GM18519 (cell line): Measurements from ENCODE around the gene MSTN.

Source experiments
- ATAC-seq: cut with Tn5 transposase; IDR thresholded peaks from one replicate; pipeline ENCODE4 v1.9.1; 2021; ENCODE audit warnings: mild to moderate bottlenecking, moderate library complexity; ENCODE audit not compliant: unreplicated experiment, low FRiP score

Gene MSTN

DNA sequence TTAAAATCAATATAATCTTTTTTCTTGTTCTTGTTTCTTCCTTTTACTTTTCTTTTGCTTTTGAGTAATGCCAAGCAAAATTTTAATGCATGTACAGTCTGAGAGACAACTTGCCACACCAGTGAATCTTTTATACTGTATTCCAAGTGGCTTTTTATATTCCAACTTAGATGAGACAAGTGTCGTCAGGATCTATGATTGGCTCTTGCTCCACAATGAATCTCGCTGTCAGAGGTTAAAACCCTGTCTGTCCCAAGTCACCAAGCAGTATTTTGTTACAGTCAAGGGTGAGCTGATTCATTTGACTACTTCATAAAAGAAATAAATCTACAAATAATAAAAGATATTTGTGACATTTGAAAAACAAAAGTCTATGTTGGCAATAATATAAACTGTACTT lies at the start of gene MSTN:
TSS of gene MSTN (minus strand) at position 129 of the 400 bp plus-strand sequence. CDS start 133 bp downstream, outside the sequence.
- no peak for ATAC-seq

DNA sequence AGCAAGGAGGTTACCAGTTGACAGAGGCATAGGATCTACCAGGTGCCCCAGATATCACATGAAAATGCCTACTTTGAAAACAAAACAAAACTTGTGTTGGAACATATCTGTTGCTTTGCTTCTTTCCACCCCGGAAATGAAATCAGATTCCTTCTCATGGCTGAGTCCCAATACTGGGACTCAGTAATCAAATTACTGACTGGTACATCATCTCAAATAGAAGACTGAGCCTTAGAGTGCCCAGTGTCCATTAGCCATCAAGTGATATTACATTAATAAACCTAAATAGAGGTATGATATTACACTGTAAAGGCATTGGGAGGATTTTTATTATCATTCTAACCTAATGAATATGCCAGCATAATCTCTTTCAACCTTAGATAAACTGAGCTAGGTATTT lies 48.6 kb upstream of the MSTN start:
- ATAC-seq = no peak

DNA sequence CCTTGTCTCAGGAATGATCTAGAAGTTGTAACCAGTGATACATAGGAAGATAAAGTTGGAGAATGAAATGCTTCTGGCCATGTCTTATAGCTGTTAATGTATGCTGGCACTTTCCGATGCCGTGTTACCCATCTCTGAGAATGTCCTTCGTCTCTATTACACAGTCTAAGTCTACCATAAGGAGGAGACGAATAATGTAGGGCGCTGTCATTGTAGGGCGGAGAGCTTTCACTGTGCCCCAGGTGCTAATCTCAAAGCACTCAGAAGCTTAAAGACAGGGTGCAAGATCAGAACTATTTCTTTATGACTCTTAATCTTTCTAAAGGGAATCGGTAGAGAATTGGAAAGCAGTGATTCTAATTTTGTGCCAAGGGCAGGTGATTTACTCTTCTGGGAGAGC lies 48.2 kb upstream of the MSTN start:
- no peak for ATAC-seq

DNA sequence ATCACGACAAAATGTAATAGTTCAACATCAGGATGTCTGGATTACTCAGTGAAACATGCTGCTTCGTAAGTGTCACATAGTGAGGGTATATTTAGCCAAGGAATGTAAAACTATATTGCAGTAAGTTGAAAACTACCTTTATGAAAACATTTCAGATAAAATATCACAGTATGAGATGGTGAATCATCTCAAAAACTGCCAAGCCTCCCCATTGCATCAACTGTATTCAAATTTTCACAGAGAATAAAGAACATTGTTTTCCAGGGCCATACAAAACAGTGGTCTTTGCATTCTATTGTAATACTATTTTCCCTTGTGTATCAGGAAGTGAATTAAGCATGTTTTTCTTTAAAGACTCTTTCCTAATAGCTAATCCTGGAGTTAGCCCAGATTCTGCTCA lies 47.6 kb upstream of the MSTN start:
- no peak for ATAC-seq

DNA sequence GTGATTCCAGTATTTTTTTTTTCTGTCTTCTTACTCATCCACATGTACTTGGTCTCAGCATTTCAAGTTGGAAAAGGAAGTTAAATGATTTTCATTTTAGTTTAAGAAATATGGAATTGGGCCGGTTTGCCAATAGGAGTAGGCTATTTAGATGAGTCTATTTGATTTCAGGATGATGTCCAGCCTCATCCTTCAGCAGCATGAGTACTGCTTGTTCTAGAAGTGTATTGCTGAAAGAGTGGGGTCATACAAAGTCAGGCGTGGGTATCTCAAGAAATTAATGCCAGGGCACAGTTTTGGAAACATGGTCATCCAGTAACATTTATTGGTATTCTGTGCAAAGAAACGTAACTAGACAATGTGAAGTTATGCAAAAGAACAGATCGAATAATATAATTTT lies 44.9 kb upstream of the MSTN start:
- ATAC-seq = no peak

DNA sequence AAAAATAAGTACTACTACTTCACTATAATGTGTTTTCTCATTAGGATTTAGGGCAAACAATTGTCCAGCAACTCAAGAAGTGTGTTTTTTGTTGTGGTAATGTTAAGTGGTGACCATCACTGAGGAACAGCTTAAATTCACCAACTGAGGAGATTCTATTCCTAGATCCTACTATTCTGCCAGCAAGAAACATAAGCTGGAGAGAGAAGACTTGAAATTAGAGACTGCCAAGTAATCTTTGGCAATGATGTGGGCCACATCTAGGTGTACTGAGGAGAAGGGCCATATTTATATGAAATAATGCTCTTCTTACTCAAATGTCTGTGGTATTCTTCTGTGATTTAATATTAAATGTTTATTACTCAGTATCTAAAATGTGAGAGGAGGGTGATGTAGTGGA lies 44.3 kb upstream of the MSTN start:
- ATAC-seq = no peak

DNA sequence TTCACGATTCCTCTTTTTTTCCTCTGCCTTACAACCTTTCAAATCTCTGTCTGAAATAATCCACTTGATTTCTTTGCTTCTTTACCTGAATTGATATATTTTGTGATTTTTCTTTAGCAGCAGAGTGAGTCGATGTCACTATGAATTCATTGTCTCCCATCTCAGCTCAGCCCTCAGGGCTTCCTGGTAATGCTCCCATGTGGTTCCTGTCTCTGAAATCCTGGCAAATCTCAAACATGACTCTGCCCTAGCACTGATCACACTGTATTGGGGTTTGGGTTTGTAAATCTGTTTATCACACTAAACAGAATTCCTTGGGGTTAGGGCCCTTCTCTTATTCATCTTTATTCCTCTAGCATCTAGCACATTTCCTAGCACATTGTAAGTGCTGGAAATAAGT lies 43.0 kb upstream of the MSTN start:
- ATAC-seq = no peak

DNA sequence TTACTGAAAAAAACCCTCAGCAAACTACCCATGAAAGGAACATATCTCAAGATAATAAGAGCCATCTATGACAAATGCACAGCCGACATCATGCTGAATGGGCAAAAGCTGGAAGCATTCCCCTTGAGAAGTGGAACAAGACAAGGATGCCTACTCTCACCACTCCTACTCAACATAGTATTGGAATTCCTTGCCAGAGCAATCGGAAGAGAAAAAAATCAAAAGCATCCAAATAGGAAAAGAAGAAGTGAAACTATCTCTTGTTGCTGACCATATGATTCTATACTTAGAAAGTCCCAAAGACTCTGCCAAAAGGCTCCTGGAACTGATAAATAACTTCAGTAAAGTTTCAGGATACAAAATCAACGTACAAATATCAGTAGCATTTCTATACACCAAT lies 40.6 kb upstream of the MSTN start:
- ATAC-seq = no peak

DNA sequence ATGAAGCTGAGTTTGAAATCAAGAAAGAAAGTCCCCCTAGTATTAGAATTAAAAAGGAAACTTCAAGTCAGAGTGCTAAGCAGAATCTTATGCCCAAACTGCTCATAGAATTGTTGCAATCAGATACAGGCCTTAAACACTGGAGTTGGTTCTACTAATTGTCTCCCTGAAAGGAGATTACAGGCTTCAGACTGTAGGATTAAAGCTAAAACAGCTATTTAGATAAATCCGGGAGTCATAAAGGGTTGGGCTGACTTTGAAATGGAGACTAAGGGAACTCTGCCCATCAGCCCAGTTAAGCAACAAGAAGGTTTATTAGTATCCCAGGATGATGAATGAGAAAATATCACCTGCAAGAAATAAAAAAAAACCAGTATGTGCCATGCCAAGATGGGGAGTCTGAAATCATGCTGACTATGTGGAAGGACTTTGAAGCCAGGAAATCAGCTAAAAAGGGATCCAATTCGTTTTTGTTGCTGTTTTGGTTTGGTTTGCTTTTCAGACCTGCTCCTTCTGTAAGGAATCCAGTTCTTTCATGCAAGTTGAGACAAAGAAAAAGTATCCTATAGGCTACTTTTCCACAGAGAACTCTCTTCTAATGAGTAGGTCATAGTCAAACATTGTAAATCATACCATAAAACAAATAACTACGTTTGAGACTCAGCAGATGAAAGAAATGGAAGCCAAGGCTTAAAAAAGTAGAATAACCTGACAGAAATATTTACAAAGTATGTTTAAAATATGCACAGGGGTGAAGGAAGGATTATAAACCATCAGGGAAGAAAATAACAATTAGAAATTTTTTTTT lies 37.6 kb upstream of the MSTN start:
- no peak for ATAC-seq

DNA sequence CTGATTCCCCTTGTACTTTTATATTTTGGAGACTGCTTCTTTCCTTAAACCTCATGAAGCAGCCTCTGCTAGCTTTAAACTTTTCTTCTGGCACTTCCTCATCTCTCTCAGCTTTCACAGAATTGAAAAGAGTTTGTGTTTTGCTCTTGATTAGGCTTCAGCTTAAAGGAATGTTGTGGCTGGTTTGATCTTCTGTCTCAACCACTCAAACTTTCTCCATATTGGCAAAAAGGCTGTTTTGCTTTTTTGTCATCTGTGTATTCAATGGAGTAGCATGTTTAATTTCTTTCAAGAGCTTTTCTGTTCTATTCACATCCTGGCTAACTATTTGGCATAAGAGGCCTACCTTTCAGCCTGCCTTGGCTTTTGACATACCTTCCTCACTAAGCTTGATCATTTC lies 36.3 kb upstream of the MSTN start:
- no peak for ATAC-seq

DNA sequence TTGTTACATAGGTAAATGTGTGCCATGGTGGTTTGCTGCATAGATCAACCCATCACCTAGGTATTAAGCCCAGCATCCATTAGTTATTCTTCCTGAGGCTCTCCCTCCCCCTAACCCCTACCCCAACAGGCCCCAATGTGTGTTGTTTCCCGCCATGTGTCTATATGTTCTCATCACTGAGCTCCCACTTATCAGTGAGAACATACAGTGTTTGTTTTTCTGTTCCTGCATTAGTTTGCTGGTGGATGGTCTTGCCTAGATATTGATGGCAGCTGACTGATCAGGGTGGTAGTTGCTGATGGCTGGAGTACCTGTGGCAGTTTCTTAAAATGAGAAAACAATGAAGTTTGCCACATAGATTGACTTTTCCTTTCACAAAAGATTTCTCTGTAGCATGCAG lies 34.6 kb upstream of the MSTN start:
- no peak for ATAC-seq

DNA sequence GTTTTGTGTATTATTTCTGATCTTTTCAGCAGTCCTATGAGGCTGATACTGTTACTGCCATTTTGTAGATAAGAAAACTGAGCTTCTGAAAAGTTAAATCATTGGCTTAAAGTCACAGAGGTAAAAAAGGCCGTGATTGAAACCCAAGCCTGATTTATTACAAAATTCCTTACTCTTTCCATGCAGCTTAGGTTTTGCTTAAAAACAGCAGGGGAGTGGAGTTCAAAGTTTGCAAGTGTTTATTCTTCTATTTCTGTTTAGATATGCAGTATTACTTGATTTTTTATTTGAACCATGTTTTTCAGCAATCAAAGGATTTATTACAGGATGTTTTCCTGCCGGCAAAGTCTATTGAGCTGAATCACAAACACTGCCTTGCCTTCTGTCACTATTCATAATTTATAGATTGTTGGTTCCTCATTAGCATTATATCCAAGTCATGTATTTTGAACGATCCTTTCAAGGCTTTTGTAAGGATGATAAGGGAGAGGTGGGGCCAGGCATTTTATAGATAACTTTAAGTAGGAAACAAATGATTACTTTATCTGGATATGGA lies 31.9 kb upstream of the MSTN start:
- ATAC-seq = no peak

DNA sequence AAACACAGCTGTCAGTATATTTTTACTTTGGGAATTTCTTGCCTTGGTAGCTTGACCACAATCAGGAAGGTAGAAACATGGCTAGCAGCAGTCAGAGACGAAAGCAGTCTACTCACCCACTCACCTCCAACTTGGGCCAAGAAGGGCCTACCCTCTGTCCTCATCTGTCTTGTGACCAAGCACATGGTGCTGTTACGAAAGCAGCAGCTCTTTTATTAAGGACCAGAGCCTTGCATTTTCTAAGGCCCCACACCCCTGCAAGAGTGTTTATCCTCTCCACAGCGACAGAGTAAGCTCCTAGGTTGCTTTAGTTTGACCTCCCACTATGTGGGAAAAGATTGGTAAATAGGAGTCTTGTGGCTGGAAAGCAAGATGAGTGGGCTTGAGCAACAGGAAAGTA lies 31.3 kb upstream of the MSTN start:
- ATAC-seq = no peak

DNA sequence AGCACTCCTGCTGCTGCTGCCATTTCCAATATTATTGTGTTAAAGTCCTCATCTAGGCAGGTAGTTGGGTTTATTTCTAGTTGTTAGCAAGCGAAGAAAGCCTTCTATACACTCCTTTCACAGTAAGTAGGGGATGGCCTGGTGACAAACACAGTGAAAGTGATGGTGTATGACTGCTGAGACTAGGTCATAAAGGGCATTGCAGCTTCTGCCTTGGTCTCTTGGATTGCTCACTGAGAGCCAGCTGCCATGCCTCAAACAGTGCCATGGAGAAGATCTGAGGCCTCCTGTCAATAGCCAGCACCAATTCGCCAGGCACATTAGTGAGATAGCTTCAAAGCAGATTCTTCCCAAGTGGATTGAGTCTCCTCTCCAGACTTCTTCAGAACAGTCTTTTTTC lies 27.6 kb upstream of the MSTN start:
- ATAC-seq = no peak

DNA sequence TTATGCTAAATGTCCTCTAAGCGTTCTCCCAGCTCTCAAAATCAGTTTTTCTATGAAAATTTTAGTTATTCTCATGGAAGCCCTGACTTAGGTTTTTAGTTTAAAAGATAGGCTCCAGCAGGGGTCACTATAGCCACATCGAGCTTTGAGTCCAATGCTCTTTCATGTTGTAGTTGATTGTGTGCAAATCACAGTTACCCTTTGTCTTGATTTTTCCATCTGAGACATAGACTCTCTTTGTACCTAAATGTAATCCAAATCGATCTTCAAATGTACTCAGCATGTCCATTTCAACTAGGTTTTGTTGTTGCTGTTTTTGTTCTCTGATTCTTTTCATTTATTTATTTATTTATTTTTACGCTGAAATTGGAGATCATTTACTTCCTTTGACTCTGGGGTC lies 26.4 kb upstream of the MSTN start:
- ATAC-seq = no peak

DNA sequence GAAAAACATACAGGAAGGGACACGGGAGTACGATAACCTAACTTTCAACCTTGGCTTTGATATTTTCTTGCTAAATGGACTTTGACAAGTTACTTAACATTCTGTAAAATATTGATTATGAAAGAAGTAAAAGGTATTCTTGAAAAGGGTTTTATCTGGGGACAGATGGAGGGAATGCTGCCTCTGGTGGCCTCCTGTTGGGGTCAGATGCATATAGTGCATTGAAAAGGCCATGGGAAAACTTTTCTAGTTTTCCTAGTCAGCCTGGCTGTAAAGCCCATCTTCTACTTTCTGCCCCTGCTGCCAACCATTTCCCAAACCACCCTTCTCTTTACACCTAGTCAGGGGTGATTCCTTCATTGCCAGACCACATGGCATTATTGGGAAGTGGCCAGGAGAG lies 22.2 kb upstream of the MSTN start:
- ATAC-seq = no peak

DNA sequence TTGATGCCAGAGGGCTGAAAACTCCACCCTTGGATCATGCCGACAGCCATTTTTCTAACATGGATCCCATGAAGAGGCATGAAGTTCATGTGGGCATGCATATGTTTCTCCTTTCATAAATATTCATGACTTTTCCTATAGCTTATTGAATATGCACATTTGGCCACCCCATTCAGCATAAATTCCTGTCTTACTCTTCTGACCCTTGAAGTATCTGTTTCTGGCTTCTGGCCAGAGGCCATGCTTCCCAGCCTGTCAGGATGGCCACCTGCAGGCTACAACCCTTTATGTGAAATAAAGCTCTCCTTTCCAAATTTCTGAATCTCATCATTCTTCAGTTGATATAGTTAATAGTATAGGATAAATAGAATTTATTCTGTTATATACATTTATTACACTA lies 19.6 kb upstream of the MSTN start:
- ATAC-seq = no peak

DNA sequence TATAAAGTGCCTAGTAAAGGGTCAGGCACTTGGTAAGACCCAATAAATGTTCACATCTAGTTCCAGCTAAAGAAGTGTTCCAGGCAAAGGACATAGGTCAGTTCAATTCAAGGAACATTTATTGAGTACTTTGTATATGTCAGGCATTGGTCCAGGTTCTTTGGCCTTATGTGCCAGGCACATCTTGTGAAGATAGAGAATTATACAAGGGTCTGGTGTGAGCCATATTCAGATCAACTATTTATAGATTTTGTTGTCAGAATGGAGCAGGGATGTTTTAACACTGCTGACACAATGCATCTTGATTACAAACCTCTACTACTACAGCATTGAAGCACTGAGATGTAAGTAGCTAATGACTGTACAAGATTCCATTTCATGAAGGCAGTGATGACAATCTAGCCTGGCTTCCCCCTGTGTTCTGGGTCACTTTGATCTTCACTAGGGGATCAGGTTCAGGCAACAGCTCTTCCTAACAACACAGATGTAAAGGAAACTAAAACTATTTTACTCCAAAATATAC lies 18.1 kb upstream of the MSTN start:
- ATAC-seq = no peak

DNA sequence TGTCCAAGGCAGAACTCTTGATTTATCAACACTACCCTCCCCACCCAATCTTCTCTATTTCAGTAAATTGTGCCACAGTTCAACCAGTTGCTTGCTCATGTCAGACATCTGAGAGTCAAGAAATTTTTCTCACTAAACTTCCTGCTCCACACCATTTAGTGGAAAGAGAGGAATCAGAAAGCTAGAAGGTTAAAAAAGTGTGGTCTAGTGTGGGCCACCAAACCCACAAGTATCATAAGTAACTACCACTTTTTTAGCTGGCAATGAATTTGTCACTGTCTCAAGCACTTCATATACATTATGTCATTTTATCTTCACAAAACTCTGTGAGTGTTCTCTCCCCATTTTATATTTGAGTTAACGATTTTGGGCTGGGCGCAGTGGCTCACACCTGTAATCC lies 16.6 kb upstream of the MSTN start:
- ATAC-seq = no peak

DNA sequence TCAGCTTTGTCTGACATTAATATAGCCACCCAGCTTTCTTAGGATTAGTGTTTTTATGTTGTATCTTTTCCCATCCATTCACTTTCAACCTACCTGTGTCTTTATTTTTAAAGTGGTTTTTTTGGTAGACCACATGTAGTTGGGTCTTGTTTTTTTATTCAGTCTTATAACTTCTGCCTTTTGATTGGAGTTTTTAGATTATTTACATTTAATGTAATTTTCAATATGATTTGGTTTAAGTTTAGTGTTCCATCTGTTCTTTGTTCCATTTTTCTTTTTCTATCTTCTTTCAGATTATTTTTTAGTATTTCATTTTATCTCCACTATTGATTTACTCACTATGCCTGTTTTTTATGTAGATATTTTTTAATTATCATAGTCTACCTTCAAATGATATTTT lies 13.1 kb upstream of the MSTN start:
- no peak for ATAC-seq

DNA sequence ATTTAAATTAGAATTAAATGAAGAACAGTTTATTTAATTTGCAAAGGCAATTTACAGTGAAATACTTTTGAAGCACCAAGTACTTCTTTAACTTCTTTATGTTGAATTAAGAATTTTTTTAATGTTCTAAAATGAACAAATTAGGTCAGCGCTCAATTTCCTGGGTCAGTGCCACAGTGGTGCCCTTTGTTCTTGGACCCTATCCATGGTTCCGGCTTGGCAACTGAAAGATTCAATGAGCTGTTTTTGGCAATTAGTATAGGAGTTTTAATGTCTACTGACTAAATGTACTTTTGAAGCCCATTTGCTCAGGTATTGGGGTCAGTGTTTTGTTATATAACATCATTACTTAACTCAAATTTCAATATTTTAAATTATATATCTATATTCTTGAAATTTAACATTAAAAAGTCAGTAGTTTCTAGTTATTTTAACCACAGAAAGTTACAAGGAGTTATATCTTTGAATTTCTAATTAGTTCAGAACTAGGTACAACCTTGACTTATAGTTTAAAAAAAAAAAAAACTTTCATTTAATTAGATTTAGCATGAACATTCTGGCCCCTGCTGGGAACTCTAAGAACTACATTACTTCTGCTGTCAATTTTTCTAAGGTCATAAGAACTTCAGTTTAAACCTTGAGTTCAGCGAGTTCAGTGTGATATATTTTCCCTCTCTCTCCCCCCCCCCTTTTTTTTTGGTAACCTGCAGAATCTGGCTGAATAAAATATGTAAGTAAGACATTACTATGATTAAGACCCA lies 7.6 kb upstream of the MSTN start:
- no peak for ATAC-seq

DNA sequence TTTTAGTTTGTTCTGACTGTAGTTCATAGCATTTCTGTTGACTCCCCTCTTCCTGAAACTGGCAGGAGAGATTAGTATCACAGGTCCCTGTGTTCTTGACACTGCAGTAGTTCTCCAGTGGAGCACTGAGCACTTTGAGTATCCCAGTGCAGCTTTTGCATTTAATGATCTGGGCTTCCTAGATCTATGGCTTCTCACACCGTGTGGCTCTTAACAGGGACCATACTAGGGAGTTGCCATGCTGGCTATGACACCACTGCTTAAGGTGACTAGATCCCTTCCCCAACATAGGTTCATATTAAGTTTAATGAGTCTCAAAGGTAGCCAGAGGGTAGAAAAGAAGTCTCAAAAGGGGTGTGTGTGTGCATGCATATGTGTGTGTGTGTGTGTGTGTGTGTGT lies 6.2 kb upstream of the MSTN start:
- no peak for ATAC-seq
